Endothelial cell of umbilical vein (primary cell): ENCODE data around the gene OR2AG2. TPM values are rescaled to one million over a fixed set of nuclear protein-coding genes. Genes with fewer than 3 reads are reported as not detected.

Experiments used
- BruUV-seq: library from RNA; stranded (reverse); fragments of 400-500 nt; replicated peaks from 2 replicates; lab custom pipeline; 2021; lab: Mats Ljungman, UMichigan
- CTCF ChIA-PET: fragments of 300-600, 350-600 bp; sonication (Branson Sonifier 250); formaldehyde crosslinking; loops from one replicate; lab custom pipeline; 2021; ENCODE audit warnings: antibody characterized with exemption, inconsistent platforms; lab: Charles Lee
- POLR2A ChIA-PET: fragments of 300-600, 350-600 bp; sonication (Branson Sonifier 250); formaldehyde crosslinking; loops from one replicate; lab custom pipeline; 2021; ENCODE audit warnings: antibody characterized with exemption, inconsistent platforms; lab: Charles Lee
- DNase-seq: peaks from one replicate; pipeline ENCODE4 v3.0.0-alpha.2; 2011; ENCODE audit warnings: low read depth, low spot score
- FAIRE-seq: peaks from 2 replicates; lab custom pipeline; 2011; peaks lifted over from hg19 to GRCh38; lab: Jason Lieb, UNC
- H2AFZ ChIP-seq: 2 replicates; pipeline ENCODE4 v1.6.0; 2012; ENCODE audit warnings: low read depth, low read length, control low read depth, inconsistent platforms
- H3K27ac ChIP-seq: 2 replicates; pipeline ENCODE4 v1.5.1; 2011; ENCODE audit warnings: low read depth, mild to moderate bottlenecking, control low read depth, low read length, moderate library complexity; ENCODE audit not compliant: insufficient read depth
- H3K27me3 ChIP-seq, 2 experiments: 2 replicates each; pipeline versions ENCODE4 v1.6.0 to v1.6.1; 2011; ENCODE audit warnings: low read length in 2 of 2, mixed read lengths in 1 of 2; ENCODE audit not compliant: control insufficient read depth in 2 of 2, insufficient read depth in 2 of 2
- H3K36me3 ChIP-seq, 2 experiments: 2 replicates in 1 of 2; 3 replicates in 1 of 2; pipeline ENCODE4 v1.5.1; 2011; ENCODE audit warnings: low read length in 2 of 2, mild to moderate bottlenecking in 1 of 2, moderate library complexity in 1 of 2; ENCODE audit not compliant: control insufficient read depth in 2 of 2, insufficient read depth in 2 of 2; ENCODE audit errors: extremely low read depth in 1 of 2
- H3K4me1 ChIP-seq: 3 replicates; pipeline ENCODE4 v1.5.1; 2011; ENCODE audit warnings: mild to moderate bottlenecking, low read length; ENCODE audit not compliant: control insufficient read depth, insufficient read depth; ENCODE audit errors: extremely low read depth
- H3K4me2 ChIP-seq: 2 replicates; pipeline ENCODE4 v1.6.1; 2011; ENCODE audit warnings: low read length, control low read depth, mixed read lengths; ENCODE audit not compliant: insufficient read depth
- H3K4me3 ChIP-seq, 3 experiments: fragments of 200-600 bp in 1 of 3; sonication (generic), shearing (Covaris generic) in 1 of 3; replicated peaks in 1 of 3; 2 replicates each; pipeline ENCODE4 v1.5.1; 2011 to 2016; ENCODE audit warnings: control low read depth in 3 of 3, low read length in 3 of 3, mild to moderate bottlenecking in 2 of 3, inconsistent platforms in 1 of 3, low read depth in 1 of 3, moderate library complexity in 1 of 3; ENCODE audit not compliant: insufficient read depth in 1 of 3
- H3K79me2 ChIP-seq: 2 replicates; pipeline ENCODE4 v1.6.0; 2012; ENCODE audit warnings: low read length, inconsistent platforms; ENCODE audit not compliant: control insufficient read depth, insufficient read depth
- H3K9ac ChIP-seq: replicated peaks from 2 replicates; pipeline ENCODE3; 2011; ENCODE audit warnings: low read length, control low read depth; ENCODE audit not compliant: insufficient read depth; ENCODE audit errors: extremely low read depth
- H3K9me1 ChIP-seq: replicated peaks from 3 replicates; pipeline ENCODE4 v1.6.0; 2011; ENCODE audit warnings: mild to moderate bottlenecking, low read length; ENCODE audit not compliant: control insufficient read depth, insufficient read depth; ENCODE audit errors: extremely low read depth
- H3K9me3 ChIP-seq: replicated peaks from 2 replicates; pipeline ENCODE4 v1.5.1; 2012; ENCODE audit warnings: low read length, inconsistent platforms; ENCODE audit not compliant: control insufficient read depth, insufficient read depth
- H4K20me1 ChIP-seq: replicated peaks from 2 replicates; pipeline ENCODE3; 2011; ENCODE audit warnings: mild to moderate bottlenecking, low read length; ENCODE audit not compliant: control insufficient read depth, insufficient read depth; ENCODE audit errors: extremely low read depth
- EZH2 ChIP-seq: IDR thresholded peaks from 2 replicates; pipeline ENCODE4 v1.6.1; 2012; ENCODE audit warnings: borderline replicate concordance, low read depth, mild to moderate bottlenecking, moderate library complexity, low read length, inconsistent platforms; ENCODE audit not compliant: severe bottlenecking
- FOS ChIP-seq: IDR thresholded peaks from 2 replicates; pipeline ENCODE4 v1.6.1; 2011; ENCODE audit warnings: mild to moderate bottlenecking, low read length, moderate library complexity, borderline replicate concordance; ENCODE audit not compliant: insufficient read depth
- GATA2 ChIP-seq: IDR thresholded peaks from 2 replicates; pipeline ENCODE4 v1.7.0; 2011; ENCODE audit warnings: low read depth, mild to moderate bottlenecking, moderate library complexity, mixed read lengths, low read length; ENCODE audit not compliant: insufficient read length, insufficient read depth
- JUN ChIP-seq: IDR thresholded peaks from 2 replicates; pipeline ENCODE4 v1.6.1; 2011; ENCODE audit warnings: borderline replicate concordance, low read depth; ENCODE audit not compliant: insufficient read length, insufficient read depth
- MAX ChIP-seq: IDR thresholded peaks from 2 replicates; pipeline ENCODE4 v1.6.1; 2011; ENCODE audit not compliant: insufficient read depth, insufficient read length
- MYC ChIP-seq: IDR thresholded peaks from one replicate; pipeline ENCODE4 v1.6.1; 2011; ENCODE audit warnings: mild to moderate bottlenecking, low read depth, low read length
- POLR2A ChIP-seq: IDR thresholded peaks from 2 replicates; pipeline ENCODE4 v1.6.1; 2012; ENCODE audit warnings: low read depth, mild to moderate bottlenecking, control low read depth, low read length
- POLR2AphosphoS5 ChIP-seq: IDR thresholded peaks from 2 replicates; pipeline ENCODE4 v1.6.1; 2012; ENCODE audit warnings: low read depth, mild to moderate bottlenecking, control low read depth, low read length, moderate library complexity; ENCODE audit not compliant: insufficient read depth
- dilution Hi-C: fragments of 300-500 bp; cut with MboI; formaldehyde crosslinking; loops from one replicate; pipeline ENCODE4 v1.15.0; 2019; ENCODE audit warnings: low sequenced_read_pairs; ENCODE audit not compliant: extremely low pct_ligation_motif_present
- intact Hi-C: fragments of 100-400 bp; cut with micrococcal nuclease; formaldehyde crosslinking; loops from one replicate; pipeline ENCODE4 v1.10.0; 2022
- polyA plus RNA-seq, 4 experiments: library from polyadenylated mRNA; depleted of rRNA in 3 of 4; stranded (reverse) in 3 of 4; unstranded in 1 of 4; fragments of >200 nt; gene quantifications; 2 replicates each; pipeline versions ENCODE4 v1.2.1 to v1.2.3, GENCODE V29; 2011 to 2012; ENCODE audit warnings: missing spikeins in 1 of 4
- total RNA-seq: library from RNA; stranded (reverse); gene quantifications from 2 replicates; pipeline ENCODE4 v1.2.3, GENCODE V29; 2021
- TF ChIP-seq, protein P1 (sequence below), 2 donors: IDR thresholded peaks; 1 replicate in 1 of 2; 2 replicates in 1 of 2; pipeline ENCODE4 v1.5.1; 2011; ENCODE audit warnings: low read length in 2 of 2, mild to moderate bottlenecking in 2 of 2, moderate library complexity in 2 of 2, control low read depth in 1 of 2, inconsistent platforms in 1 of 2, low read depth in 1 of 2; ENCODE audit not compliant: insufficient read depth in 1 of 2; ENCODE audit errors: extremely low read depth in 1 of 2

OR2AG2 gene
- total and polyA plus RNA-seq, 2 donors (not counting 3 experiments of a cell fraction or from before 2014, with no cell fraction given), result 0.18 to 0.33 TPM

GRCh38 chr11:6721343-6721742 lies 50.4 kb downstream of the OR2AG2 start:
- dilution Hi-C loops, result no loop called here
- CTCF ChIA-PET, result interaction anchor here (0.9 to 6.3 kb wide), 5 partner anchors 15 to 36 kb away, joined by 3 to 34 read pairs (median 4); no protein-coding TSS in a partner anchor
- no peak overlapping the region for H3K4me2 ChIP-seq
- peaks cover 16% of the 10 kb centered on the region for H3K4me1 ChIP-seq
- no peaks in the 10 kb centered on the region for H4K20me1 ChIP-seq
- peaks cover 3 to 7% of the 10 kb centered on the region in 2 experiments for H3K27me3 ChIP-seq
- H2AFZ ChIP-seq, result no peak overlapping the region
- intact Hi-C loops, result no loop called here
- no peak for DNase-seq
- H3K9me3 ChIP-seq, result no peaks in the 10 kb centered on the region
- no peak for FAIRE-seq
- BruUV-seq, result no TSS peak
- no peak overlapping the region for H3K4me3 ChIP-seq
- H3K36me3 ChIP-seq, result no peaks in the 10 kb centered on the region
- H3K27ac ChIP-seq, result no peak overlapping the region
- TF ChIP-seq FOS (no peak), GATA2 (no peak), MYC (no peak), POLR2A (no peak), MAX (no peak), EZH2 (no peak), JUN (no peak), POLR2AphosphoS5 (no peak)
- TF ChIP-seq, protein P1, sequence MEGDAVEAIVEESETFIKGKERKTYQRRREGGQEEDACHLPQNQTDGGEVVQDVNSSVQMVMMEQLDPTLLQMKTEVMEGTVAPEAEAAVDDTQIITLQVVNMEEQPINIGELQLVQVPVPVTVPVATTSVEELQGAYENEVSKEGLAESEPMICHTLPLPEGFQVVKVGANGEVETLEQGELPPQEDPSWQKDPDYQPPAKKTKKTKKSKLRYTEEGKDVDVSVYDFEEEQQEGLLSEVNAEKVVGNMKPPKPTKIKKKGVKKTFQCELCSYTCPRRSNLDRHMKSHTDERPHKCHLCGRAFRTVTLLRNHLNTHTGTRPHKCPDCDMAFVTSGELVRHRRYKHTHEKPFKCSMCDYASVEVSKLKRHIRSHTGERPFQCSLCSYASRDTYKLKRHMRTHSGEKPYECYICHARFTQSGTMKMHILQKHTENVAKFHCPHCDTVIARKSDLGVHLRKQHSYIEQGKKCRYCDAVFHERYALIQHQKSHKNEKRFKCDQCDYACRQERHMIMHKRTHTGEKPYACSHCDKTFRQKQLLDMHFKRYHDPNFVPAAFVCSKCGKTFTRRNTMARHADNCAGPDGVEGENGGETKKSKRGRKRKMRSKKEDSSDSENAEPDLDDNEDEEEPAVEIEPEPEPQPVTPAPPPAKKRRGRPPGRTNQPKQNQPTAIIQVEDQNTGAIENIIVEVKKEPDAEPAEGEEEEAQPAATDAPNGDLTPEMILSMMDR (IDR thresholded peaks at IDR 0.05; ENCODE audit: extremely low read depth in 1 of 2, insufficient read depth in 1 of 2, low read depth in 1 of 2, low read length in 2 of 2), result no peak
- H3K9ac ChIP-seq, result no peak overlapping the region
- no peaks in the 10 kb centered on the region for H3K79me2 ChIP-seq
- no peaks in the 10 kb centered on the region for H3K9me1 ChIP-seq
- POLR2A ChIA-PET, result no interaction called here
